Mesothelial cell of epicardium (in vitro differentiated cells): ENCODE measurements around the gene MOAP1. TPM values are rescaled to one million over a fixed set of nuclear protein-coding genes. Genes with fewer than 3 reads are reported as not detected.
"Not testable (repeated sequence)": the region's sequence is repeated elsewhere in the genome, so short reads cannot be mapped to it uniquely, and the experiment has no call there.

Source experiments
- DNase-seq, 2 experiments: peaks; one replicate each; pipeline ENCODE4 v3.0.0; 2021; ENCODE audit warnings: low spot score in 2 of 2; ENCODE audit not compliant: unreplicated experiment in 2 of 2
- H3K27ac Mint-ChIP-seq: 2 replicates; pipeline ENCODE4 v1.8.0; 2021; ENCODE audit warnings: mixed read lengths
- H3K27me3 Mint-ChIP-seq: 2 replicates; pipeline ENCODE4 v1.8.0; 2021; ENCODE audit warnings: low read depth, mixed read lengths
- H3K36me3 Mint-ChIP-seq: 2 replicates; pipeline ENCODE4 v1.8.0; 2021; ENCODE audit warnings: mixed read lengths
- H3K4me1 Mint-ChIP-seq: 2 replicates; pipeline ENCODE4 v1.8.0; 2021; ENCODE audit warnings: mixed read lengths
- H3K4me3 Mint-ChIP-seq: 2 replicates; pipeline ENCODE4 v1.8.0; 2021; ENCODE audit warnings: mild to moderate bottlenecking, moderate library complexity, mixed read lengths
- H3K9me3 Mint-ChIP-seq: 2 replicates; pipeline ENCODE4 v1.8.0; 2021; ENCODE audit warnings: mixed read lengths
- CTCF ChIP-seq: fragments of 200-600 bp; sonication (generic); IDR thresholded peaks from one replicate; pipeline ENCODE4 v1.5.0; 2021; ENCODE audit warnings: antibody characterized with exemption; ENCODE audit not compliant: unreplicated experiment
- total RNA-seq: library from RNA; stranded (reverse); gene quantifications from 3 replicates; pipeline ENCODE4 v1.2.1, GENCODE V29; 2021

Gene MOAP1
- total RNA-seq, 1 donor from 2014 or later: 26.6 TPM

GRCh38 chr14:93142854-93143652 is 41.6 kb downstream of the MOAP1 start:
- no peak overlapping the region for H3K27ac Mint-ChIP-seq
- TF ChIP-seq CTCF: no peak
- H3K36me3 Mint-ChIP-seq: no peaks in the 10 kb centered on the region
- no peak overlapping the region for H3K4me3 Mint-ChIP-seq
- H3K9me3 Mint-ChIP-seq: no peaks in the 10 kb centered on the region
- DNase-seq: no peak
- H3K4me1 Mint-ChIP-seq: peaks cover 2% of the 10 kb centered on the region
- H3K27me3 Mint-ChIP-seq: no peaks in the 10 kb centered on the region

GRCh38 chr14:93137864-93138263 is 46.8 kb downstream of the MOAP1 start:
- TF ChIP-seq CTCF: no peak
- Mint-ChIP-seq H3K9me3 (no peaks in the 10 kb centered on the region), H3K27ac (no peak overlapping the region), H3K4me3 (no peak overlapping the region), H3K4me1 (peaks cover 5% of the 10 kb centered on the region), H3K36me3 (no peaks in the 10 kb centered on the region), H3K27me3 (no peaks in the 10 kb centered on the region)
- DNase-seq: peak in 1 of 2 experiments; percentile 42

DNA sequence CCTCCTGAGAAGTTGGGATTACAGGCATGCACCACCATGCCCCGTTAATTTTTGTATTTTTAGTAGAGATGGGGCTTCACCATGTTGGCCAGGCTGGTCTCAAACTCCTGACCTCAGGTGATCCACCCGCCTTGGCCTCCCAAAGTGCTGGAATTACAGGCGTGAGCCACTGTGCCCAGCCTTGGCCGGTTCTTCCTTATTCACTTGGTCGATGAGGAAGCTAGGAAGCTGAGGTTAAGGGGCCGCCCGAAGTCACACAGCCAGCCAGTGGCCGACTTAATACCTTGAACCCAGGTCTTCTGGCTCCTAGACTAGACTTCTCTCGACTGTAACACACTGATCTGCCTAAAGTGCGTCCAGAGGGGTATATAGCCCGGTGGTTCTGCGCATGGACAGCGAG is 48.2 kb downstream of the MOAP1 start:
- not testable (repeated sequence) for H3K4me1 Mint-ChIP-seq, H3K9me3 Mint-ChIP-seq, H3K27ac Mint-ChIP-seq, H3K27me3 Mint-ChIP-seq, H3K4me3 Mint-ChIP-seq, H3K36me3 Mint-ChIP-seq, DNase-seq

DNA sequence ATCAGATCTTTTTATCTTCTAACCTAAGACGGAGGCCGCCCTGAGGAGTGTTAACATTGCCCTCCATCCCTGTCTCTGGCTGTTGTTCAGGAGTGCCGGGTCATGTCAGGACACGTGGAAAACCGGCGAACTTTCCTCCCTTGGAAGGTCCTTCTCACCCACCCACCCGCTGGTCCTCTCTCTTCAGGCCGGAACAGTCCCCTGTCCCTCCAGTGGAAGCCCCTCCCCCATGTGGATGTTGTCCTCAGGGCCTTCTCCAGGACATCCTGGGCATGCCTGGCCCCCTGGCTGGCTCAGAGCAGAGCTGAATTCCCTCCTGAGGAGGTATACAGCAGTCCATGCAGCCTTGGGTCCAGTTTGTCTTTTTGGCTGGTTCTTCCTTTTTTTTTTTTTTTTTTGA is 48.7 kb downstream of the MOAP1 start:
- no peaks in the 10 kb centered on the region for H3K9me3 Mint-ChIP-seq
- H3K27me3 Mint-ChIP-seq: no peaks in the 10 kb centered on the region
- TF ChIP-seq CTCF: no peak
- no peak for DNase-seq
- H3K36me3 Mint-ChIP-seq: no peaks in the 10 kb centered on the region
- H3K4me3 Mint-ChIP-seq: no peak overlapping the region
- peaks cover 5% of the 10 kb centered on the region for H3K4me1 Mint-ChIP-seq
- H3K27ac Mint-ChIP-seq: no peak overlapping the region

DNA sequence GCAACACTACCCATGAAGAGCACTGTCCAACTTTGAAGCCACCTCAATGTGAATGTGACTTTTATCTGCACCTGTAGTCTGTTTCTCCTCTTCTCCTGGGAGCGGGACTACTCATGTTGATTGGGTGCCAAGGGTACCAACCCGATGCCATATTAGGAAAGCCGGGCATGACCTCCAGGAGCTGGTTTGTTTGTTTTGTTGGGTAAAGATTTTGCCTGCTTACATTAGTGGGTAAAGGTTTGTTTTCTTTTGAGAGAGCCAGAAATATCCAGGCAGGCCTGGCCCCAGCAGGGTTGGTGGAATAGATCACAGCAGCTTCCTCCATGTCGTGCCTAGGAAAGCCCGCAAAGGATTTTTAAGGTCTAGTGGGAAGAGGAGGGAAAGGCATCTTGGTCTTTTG is 49.3 kb downstream of the MOAP1 start:
- no peak for DNase-seq
- Mint-ChIP-seq H3K27ac (no peak overlapping the region), H3K9me3 (no peaks in the 10 kb centered on the region), H3K4me3 (no peak overlapping the region), H3K36me3 (no peaks in the 10 kb centered on the region), H3K4me1 (peaks cover 5% of the 10 kb centered on the region), H3K27me3 (no peaks in the 10 kb centered on the region)
- TF ChIP-seq CTCF: no peak

- H3K4me3 Mint-ChIP-seq: no peak overlapping the region
- no peak for DNase-seq
- H3K4me1 Mint-ChIP-seq: peaks cover 3% of the 10 kb centered on the region
- H3K9me3 Mint-ChIP-seq: no peaks in the 10 kb centered on the region
- H3K27ac Mint-ChIP-seq: no peak overlapping the region
- H3K27me3 Mint-ChIP-seq: peaks cover 6% of the 10 kb centered on the region
- no peaks in the 10 kb centered on the region for H3K36me3 Mint-ChIP-seq
- no peak for TF ChIP-seq CTCF
These were observed 51.2 kb downstream of the MOAP1 start for GRCh38 chr14:93133464-93133863.
